Renal cortex interstitium (tissue), 11 donors: ENCODE data around the gene PLSCR3. TPM values are rescaled to one million over a fixed set of nuclear protein-coding genes. Genes with fewer than 3 reads are reported as not detected.

Source experiments
- DNase-seq, 11 donors: peaks; one replicate each; pipeline ENCODE4 v3.0.0-alpha.2; 2013; ENCODE audit warnings: low read depth in 9 of 11, low spot score in 4 of 11; ENCODE audit errors: extremely low read depth in 1 of 11
- polyA plus RNA-seq, 3 donors: library from polyadenylated mRNA; unstranded; fragments of 120-200 nt; gene quantifications; one replicate each; pipeline ENCODE4 v1.2.1, GENCODE V29; 2013; ENCODE audit not compliant: insufficient read length in 3 of 3

PLSCR3 gene
- polyA plus RNA-seq, 3 donors: 28.8 to 41.5 (median 41.4) TPM

DNA sequence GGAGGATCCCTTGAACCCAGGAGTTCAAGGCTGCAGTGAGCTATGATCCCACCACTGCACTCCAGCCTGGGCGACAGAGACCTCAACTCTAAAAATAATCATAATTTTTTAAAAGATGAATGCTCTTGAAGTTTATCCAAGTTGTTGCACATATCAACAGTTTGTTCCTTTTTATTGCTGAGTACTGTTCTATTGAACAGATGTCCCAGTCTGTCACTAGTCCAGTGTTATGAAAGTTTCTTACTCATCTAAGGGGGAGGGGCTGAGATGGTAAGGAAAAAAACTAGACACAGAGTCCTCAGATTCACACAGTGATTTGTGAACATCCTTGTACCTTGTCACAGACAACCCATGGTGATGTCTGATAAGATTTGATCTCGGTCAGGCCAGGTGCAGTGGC, 54.1 kb downstream of the PLSCR3 start:
- DNase-seq: no peak

Other genes starting within 250 kb of the PLSCR3 start
- 10 to 100 TPM in 1 of 3 donors, 1 to 10 TPM in 2; 6.1 to 10.7 (median 7.2) TPM for gene ASGR1, start 215.2 kb downstream of the PLSCR3 start, polyA plus RNA-seq
- gene DLG4, start 174.7 kb downstream of the PLSCR3 start, polyA plus RNA-seq: 10 to 100 TPM; 28.3 to 47.7 (median 37.6) TPM
- gene ACADVL, start 174.6 kb downstream of the PLSCR3 start, polyA plus RNA-seq: 100 to 1,000 TPM; 438 to 579 (median 497) TPM
- 10 to 100 TPM; 49.8 to 66.7 (median 64.4) TPM for gene DVL2, start 160.0 kb downstream of the PLSCR3 start, polyA plus RNA-seq
- 10 to 100 TPM; 51.3 to 65.8 (median 53.1) TPM for gene PHF23, start 155.1 kb downstream of the PLSCR3 start, polyA plus RNA-seq
- gene GABARAP, start 152.1 kb downstream of the PLSCR3 start, polyA plus RNA-seq: 100 to 1,000 TPM; 435 to 476 (median 455) TPM
- gene CTDNEP1, start 142.8 kb downstream of the PLSCR3 start, polyA plus RNA-seq: 100 to 1,000 TPM; 151 to 152 (median 151) TPM
- 10 to 100 TPM; 51.6 to 63.0 (median 55.1) TPM for gene ELP5, start 142.3 kb downstream of the PLSCR3 start, polyA plus RNA-seq
- 10 to 100 TPM; 41.1 to 74.2 (median 41.8) TPM for gene CLDN7, start 132.0 kb downstream of the PLSCR3 start, polyA plus RNA-seq
- 1 to 10 TPM; 1.8 to 2.7 (median 2.5) TPM for gene SLC2A4, start 112.8 kb downstream of the PLSCR3 start, polyA plus RNA-seq
- 1 to 10 TPM; 3.8 to 5.3 (median 5.2) TPM for gene YBX2, start 99.9 kb downstream of the PLSCR3 start, polyA plus RNA-seq
- gene EIF5A, start 86.9 kb downstream of the PLSCR3 start, polyA plus RNA-seq: 100 to 1,000 TPM; 313 to 353 (median 324) TPM
- 100 to 1,000 TPM in 1 of 3 donors, 10 to 100 TPM in 2; 95.6 to 101 (median 97.4) TPM for gene GPS2, start 79.2 kb downstream of the PLSCR3 start, polyA plus RNA-seq
- gene NEURL4, start 65.2 kb downstream of the PLSCR3 start, polyA plus RNA-seq: 10 to 100 TPM; 30.6 to 38.2 (median 36.1) TPM
- 10 to 100 TPM in 1 of 3 donors, 1 to 10 TPM in 2; 7.0 to 12.5 (median 7.6) TPM for gene ACAP1, start 58.0 kb downstream of the PLSCR3 start, polyA plus RNA-seq
- gene KCTD11, start 42.4 kb downstream of the PLSCR3 start, polyA plus RNA-seq: 10 to 100 TPM; 10.7 to 13.9 (median 12.0) TPM
- gene TMEM95, start 39.4 kb downstream of the PLSCR3 start, polyA plus RNA-seq: not detected
- 1 to 10 TPM; 5.1 to 9.0 (median 6.0) TPM for gene TNK1, start 13.4 kb downstream of the PLSCR3 start, polyA plus RNA-seq
- gene TMEM256, start 9.6 kb upstream of the PLSCR3 start, polyA plus RNA-seq: 10 to 100 TPM; 81.9 to 99.2 (median 87.3) TPM
- gene NLGN2, start 13.3 kb upstream of the PLSCR3 start, polyA plus RNA-seq: 10 to 100 TPM; 21.4 to 36.4 (median 29.0) TPM
- gene SPEM1, start 25.8 kb upstream of the PLSCR3 start, polyA plus RNA-seq: under 1 TPM in 2 of 3 donors, not detected in 1; 0.10 to 0.22 TPM
- gene SPEM2, start 31.1 kb upstream of the PLSCR3 start, polyA plus RNA-seq: not detected
- gene SPEM3, start 34.3 kb upstream of the PLSCR3 start, polyA plus RNA-seq: not detected
- 1 to 10 TPM; 3.4 to 5.2 (median 4.6) TPM for gene TMEM102, start 40.9 kb upstream of the PLSCR3 start, polyA plus RNA-seq
- 10 to 100 TPM in 1 of 3 donors, 1 to 10 TPM in 2; 5.6 to 12.6 (median 8.0) TPM for gene FGF11, start 45.0 kb upstream of the PLSCR3 start, polyA plus RNA-seq
- 10 to 100 TPM in 2 of 3 donors, 1 to 10 TPM in 1; 9.3 to 10.7 (median 10.4) TPM for gene CHRNB1, start 50.5 kb upstream of the PLSCR3 start, polyA plus RNA-seq
- 10 to 100 TPM; 34.9 to 54.9 (median 40.9) TPM for gene ZBTB4, start 85.1 kb upstream of the PLSCR3 start, polyA plus RNA-seq
- gene SLC35G6, start 86.9 kb upstream of the PLSCR3 start, polyA plus RNA-seq: under 1 TPM in 2 of 3 donors, not detected in 1; 0.26 TPM
- gene POLR2A, start 89.8 kb upstream of the PLSCR3 start, polyA plus RNA-seq: 100 to 1,000 TPM; 131 to 134 (median 134) TPM
- gene TNFSF12, start 154.5 kb upstream of the PLSCR3 start, polyA plus RNA-seq: 10 to 100 TPM; 19.0 to 26.6 (median 26.6) TPM
- 10 to 100 TPM; 10.4 to 17.2 (median 12.5) TPM for gene TNFSF13, start 164.2 kb upstream of the PLSCR3 start, polyA plus RNA-seq
- gene SENP3, start 167.4 kb upstream of the PLSCR3 start, polyA plus RNA-seq: 10 to 100 TPM; 61.6 to 86.9 (median 83.7) TPM
- gene CD68, start 185.1 kb upstream of the PLSCR3 start, polyA plus RNA-seq: 10 to 100 TPM; 56.7 to 63.5 (median 62.6) TPM
- 100 to 1,000 TPM; 103 to 119 (median 114) TPM for gene MPDU1, start 189.3 kb upstream of the PLSCR3 start, polyA plus RNA-seq
- gene SOX15, start 195.6 kb upstream of the PLSCR3 start, polyA plus RNA-seq: 1 to 10 TPM; 2.9 to 4.4 (median 4.0) TPM
- 10 to 100 TPM; 49.6 to 51.8 (median 51.3) TPM for gene FXR2, start 220.4 kb upstream of the PLSCR3 start, polyA plus RNA-seq
- gene SAT2, start 233.3 kb upstream of the PLSCR3 start, polyA plus RNA-seq: 100 to 1,000 TPM; 141 to 156 (median 145) TPM
- 1 to 10 TPM; 3.4 to 4.7 (median 4.0) TPM for gene SHBG, start 235.6 kb upstream of the PLSCR3 start, polyA plus RNA-seq